ENCODE results near the gene ARF1.

ARF1 gene

DNA sequence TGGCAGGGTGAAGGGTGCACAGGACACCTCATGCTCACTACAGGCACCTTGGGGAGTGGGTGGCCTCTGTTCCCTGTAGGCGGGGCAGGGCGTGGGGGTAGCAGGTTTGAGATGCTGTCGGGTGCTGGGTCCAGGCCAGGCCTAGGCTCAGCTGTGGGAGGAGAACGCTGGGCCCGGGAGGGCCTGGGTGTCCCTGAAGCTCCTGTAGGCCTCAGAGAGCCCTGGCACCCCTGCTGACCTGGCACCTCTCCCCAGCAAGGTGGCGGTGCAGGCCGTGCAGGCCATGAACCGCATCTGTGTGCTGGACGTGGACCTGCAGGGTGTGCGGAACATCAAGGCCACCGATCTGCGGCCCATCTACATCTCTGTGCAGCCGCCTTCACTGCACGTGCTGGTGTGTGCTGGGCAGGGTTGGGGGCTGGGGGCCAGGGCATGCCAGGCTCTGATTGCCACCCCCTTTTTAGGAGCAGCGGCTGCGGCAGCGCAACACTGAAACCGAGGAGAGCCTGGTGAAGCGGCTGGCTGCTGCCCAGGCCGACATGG lies 64.7 kb downstream of the ARF1 start:
- Mint-ChIP-seq H3K4me3 (no peak overlapping the region), H3K36me3 (ENCODE audit: low read depth) (peaks cover 87% of the 10 kb centered on the region), H3K4me1 (ENCODE audit: low read depth) (peaks cover 21% of the 10 kb centered on the region), H3K27me3 (no peaks in the 10 kb centered on the region), H3K27ac (no peak overlapping the region), H3K9me3 (no peaks in the 10 kb centered on the region)
- intact Hi-C loops (cut with micrococcal nuclease), result no loop called here

DNA sequence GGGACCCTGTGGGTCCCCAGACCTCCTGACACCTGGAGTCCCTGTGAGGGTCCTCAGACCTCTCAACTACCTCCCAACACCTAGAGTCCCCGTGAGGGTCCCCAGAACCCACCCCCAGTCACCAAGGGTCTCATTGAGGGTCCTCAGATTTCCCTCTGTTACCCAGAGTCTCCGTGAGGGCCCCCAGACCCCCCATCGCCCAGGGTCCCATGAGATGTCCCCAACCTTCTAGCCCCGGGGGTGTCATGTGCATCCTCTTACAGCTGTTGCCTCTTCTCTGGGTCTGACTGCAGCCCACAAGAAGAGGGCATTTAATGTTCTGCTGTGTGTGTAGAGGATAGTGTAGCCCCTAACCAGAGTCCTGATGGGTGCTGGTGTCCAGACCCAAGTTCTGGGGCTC lies 65.3 kb downstream of the ARF1 start:
- no peak overlapping the region for H3K27ac Mint-ChIP-seq
- no peaks in the 10 kb centered on the region for H3K27me3 Mint-ChIP-seq
- H3K36me3 Mint-ChIP-seq (ENCODE audit: low read depth), result peaks cover 82% of the 10 kb centered on the region
- no peak overlapping the region for H3K4me3 Mint-ChIP-seq
- intact Hi-C loops (cut with micrococcal nuclease), result no loop called here
- peaks cover 15% of the 10 kb centered on the region for H3K4me1 Mint-ChIP-seq (ENCODE audit: low read depth)
- no peaks in the 10 kb centered on the region for H3K9me3 Mint-ChIP-seq

DNA sequence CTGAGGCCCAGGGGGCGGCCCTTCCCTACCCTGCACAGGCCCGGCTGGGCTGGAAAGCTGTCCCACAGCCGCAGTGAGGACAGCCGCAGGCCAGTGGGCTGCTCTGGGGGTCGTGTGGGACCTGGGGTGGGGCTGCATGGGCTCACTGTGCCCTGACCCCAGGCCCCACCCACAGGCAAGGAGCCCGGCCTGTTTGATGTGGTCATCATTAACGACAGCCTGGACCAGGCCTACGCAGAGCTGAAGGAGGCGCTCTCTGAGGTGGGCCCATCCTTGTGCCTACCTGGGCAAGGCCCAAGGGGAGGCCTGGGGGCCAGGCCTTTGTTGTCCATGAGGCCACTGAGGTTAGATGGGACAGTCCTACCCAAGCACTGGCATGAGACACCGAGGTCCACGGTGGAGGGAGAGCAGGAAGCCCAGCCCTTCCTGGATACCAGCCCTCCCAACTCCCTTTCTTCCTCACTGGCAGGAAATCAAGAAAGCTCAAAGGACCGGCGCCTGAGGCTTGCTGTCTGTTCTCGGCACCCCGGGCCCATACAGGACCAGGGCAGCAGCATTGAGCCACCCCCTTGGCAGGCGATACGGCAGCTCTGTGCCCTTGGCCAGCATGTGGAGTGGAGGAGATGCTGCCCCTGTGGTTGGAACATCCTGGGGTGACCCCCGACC lies 65.8 kb downstream of the ARF1 start:
- intact Hi-C loops (cut with micrococcal nuclease), result no loop called here
- Mint-ChIP-seq H3K27ac (no peak overlapping the region), H3K27me3 (no peaks in the 10 kb centered on the region), H3K9me3 (no peaks in the 10 kb centered on the region), H3K4me1 (ENCODE audit: low read depth) (peaks cover 10% of the 10 kb centered on the region), H3K36me3 (ENCODE audit: low read depth) (peaks cover 76% of the 10 kb centered on the region), H3K4me3 (no peak overlapping the region)
